Activated naive CD4-positive, alpha-beta T cell (primary cell): Measurements from ENCODE around the gene SMC1B.
A peak's percentile ranks its signal among the peaks of the same experiment; 100 is the strongest.
"Not testable (repeated sequence)": the region's sequence is repeated elsewhere in the genome, so short reads cannot be mapped to it uniquely, and the experiment has no call there.

Source experiments
- DNase-seq, 4 experiments: peaks; one replicate each; lab custom pipeline; 2025; lab: John Stamatoyannopoulos, UW

Gene SMC1B

GRCh38 chr22:45341498-45341897 lies 71.9 kb downstream of the SMC1B start:
- peak in 1 of 4 experiments; percentile 48 for DNase-seq

- DNase-seq = no peak
These were observed 73.1 kb downstream of the SMC1B start for GRCh38 chr22:45340323-45340722.

DNA sequence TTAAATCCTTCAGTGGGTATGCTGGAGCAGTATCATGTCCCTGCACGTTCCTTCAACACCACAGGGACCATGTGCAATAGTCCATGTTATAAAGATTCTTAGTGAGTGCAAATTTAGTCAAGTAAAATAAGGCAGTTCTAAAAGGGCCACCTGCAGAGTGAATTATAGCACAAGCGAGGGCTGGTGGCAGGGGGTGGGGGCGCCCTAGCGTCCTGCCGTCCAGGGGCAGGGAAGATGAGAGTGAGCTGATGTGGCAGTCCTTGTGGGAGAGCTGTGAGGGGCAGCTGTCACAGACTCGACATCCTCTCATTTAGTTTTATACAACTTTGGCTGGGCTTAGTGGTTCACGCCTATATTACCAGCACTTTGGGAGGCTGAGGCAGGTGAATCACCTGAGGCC lies 74.6 kb downstream of the SMC1B start:
- no peak for DNase-seq

- no peak for DNase-seq
These were observed 75.9 kb downstream of the SMC1B start for GRCh38 chr22:45337536-45337935.

DNA sequence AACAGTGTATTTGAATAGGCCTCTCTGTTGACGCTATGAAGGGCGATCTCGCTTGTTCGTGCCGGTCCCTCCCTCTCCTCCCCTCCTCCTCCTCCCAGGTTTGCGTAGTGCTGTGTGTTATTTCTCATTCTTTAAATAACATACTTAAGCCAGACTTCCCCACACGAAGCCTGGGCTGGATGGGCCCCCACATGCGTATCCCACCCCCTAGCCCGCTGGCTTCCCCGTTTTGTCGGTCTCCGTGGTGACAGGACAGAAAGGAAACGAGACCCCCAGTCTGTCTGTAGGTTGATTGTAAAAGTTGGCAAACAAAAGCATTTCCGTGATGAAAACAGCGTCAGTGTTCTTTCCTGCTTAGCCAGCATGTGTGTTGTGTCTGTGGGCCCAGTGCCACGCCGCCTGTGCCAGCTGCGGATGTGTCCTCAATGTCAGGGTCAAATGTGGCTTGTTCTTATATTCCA lies 76.4 kb downstream of the SMC1B start:
- DNase-seq = no peak

DNA sequence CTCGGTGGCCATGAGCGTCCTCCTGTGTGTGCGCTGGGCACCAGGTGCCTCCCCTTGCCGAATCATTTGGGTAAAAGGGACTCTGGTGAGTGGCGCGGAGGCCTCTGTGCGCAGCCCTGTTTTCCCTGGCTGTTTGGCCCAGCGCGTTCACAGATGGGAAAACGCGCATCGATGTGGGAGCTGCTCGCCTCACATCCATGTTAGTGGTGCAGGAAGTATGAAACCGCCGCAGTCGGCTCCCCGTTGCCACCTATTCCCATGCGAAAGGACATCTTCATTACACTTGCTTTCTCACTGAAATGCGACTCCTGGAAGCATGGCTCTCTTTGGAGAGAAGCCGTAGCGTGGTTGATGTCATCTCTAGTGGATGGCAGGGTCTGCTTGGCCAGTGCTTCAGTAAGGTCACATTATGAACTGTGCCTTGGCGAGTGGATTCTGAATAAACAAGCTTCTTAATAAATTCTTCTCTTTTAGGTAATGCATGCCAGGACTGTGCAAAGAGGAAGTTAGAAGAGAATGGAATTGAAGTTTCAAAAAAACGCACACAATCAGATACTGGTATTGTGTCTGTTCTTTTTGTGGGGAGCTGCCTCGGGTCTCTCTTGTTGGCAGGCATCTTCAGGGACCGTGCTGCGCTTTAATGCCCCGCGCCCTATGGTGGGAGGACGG lies 77.4 kb downstream of the SMC1B start:
- DNase-seq = no peak

GRCh38 chr22:45335021-45335818 lies 78.2 kb downstream of the SMC1B start:
- DNase-seq = no peak

DNA sequence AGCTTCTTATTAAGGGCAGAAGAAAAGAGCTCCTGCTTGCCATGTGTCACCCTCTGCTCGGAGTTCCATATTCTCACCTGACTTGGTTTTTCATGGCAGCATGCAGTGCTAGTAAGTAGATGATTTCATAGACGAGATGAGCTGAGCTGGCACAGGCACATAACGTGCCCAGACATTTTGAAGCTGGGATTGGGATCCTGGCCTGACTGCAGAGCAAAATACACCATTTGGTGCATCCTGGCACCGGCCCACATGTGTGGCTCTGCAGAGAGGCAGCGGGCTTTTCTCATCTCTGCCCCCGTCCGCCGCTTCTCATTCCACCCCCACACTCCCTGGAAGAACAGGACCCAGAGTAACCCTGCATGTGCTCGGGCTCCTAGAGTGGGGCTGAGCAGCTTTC lies 78.9 kb downstream of the SMC1B start:
- DNase-seq = no peak

- no peak for DNase-seq
These were observed 79.3 kb downstream of the SMC1B start for GRCh38 chr22:45334068-45334467.

DNA sequence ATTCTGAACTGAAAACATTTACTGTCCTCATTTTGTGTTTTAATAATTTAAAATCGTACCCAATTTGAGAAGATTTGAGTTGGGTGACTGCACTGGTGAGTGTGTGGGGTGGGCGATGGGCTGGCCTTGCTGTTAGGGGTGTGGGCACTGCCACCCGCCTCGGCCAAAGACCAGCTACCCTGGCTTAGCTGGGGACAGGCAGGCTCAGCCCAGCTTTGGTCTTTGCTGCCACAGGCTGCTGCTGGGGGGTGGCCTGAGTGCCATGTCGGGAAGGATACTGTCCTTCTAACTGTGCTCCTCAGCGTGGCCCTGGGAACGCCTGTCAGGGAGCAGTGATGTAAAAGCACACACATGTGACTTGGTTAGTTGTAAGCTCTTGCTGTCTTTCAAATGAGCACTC lies 81.4 kb downstream of the SMC1B start:
- no peak for DNase-seq

- DNase-seq = no peak
These were observed 81.9 kb downstream of the SMC1B start for GRCh38 chr22:45331486-45331885.

- no peak for DNase-seq
These were observed 82.9 kb downstream of the SMC1B start for GRCh38 chr22:45330548-45330947.

- no peak for DNase-seq
These were observed 83.9 kb downstream of the SMC1B start for GRCh38 chr22:45329530-45329936.

GRCh38 chr22:45328822-45329529 lies 84.4 kb downstream of the SMC1B start:
- DNase-seq = no peak

GRCh38 chr22:45328261-45328660 lies 85.1 kb downstream of the SMC1B start:
- not testable (repeated sequence) for DNase-seq

- DNase-seq = no peak
These were observed 89.1 kb downstream of the SMC1B start for GRCh38 chr22:45324311-45324711.

DNA sequence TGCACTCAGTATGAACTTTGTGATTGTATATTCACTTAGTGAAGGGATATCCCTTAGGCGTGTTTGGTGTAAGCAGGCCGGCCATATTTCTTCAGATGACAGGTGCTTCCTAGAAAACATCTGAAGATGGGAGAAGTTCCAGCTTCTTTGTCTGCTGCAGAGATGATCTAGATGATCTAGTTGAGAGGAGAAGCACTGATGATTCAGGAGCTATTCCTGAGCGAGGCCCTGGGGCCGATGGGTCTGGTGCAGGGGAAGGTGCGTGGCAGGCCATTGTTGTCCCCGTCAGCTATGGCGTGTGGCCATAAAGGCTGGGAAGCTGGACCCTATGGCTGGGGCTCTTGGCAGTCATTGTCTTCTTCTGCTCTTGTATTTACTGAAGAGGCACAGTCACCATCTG lies 89.7 kb downstream of the SMC1B start:
- DNase-seq = no peak

DNA sequence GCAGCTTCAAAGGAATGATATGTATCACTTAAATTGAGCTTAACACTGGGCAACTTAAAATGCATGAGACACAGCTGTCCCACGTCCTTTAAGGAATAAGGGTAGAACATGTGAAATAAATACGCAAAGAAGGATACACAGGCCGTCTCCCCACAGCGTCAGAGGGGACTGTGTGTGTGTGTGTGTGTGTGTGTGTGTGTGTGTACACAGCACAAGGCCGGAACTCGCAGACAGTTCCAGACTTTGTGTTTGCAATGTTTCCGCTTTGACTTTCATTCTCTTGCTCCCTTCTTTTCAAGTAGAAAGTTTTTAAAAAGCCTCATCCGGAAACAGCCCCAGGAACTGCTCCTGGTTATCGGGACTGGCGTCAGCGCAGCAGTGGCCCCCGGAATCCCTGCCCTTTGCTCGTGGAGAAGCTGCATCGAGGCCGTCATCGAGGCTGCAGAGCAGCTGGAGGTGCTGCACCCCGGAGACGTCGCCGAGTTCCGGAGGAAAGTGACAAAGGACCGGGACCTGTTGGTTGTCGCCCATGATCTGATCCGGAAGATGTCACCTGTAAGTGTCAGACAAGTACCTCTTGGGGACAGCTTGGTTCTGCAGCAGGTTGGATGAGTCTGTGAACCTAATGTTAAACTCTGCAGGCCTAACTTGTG lies 90.4 kb downstream of the SMC1B start:
- DNase-seq = no peak

- DNase-seq = no peak
These were observed 91.6 kb downstream of the SMC1B start for GRCh38 chr22:45321827-45322226.

DNA sequence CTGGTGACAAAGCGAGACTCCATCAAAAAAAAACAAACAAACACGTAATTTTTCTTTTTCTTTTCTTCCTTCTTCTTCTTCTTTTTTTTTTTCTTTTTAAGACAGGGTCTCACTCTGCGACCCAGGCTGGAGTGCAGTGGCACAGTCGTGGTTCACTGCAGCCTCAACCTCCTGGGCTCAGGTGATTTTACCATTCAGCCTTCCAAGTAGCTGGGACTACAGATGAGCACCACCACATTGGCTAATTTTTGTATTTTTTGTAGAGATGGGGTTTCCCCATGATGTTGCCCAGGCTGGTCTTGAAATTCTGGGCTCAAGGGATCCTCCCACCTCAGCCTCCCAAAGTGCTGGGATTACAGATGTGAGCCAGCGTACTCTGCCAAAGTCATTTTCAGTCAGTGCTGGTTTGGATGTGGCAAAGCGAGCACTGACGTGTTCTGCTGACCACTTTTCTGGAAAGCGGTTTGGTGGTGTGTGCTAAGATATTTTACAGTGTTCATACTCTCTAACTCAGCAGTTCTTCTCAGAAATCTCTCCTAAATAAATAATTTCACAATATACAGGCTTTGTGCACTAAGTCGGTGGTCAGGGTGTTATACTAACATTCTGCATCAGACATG lies 92.9 kb downstream of the SMC1B start:
- no peak for DNase-seq

- no peak for DNase-seq
These were observed 94.1 kb downstream of the SMC1B start for GRCh38 chr22:45319324-45319685.
